ENCODE measurements around the gene CAB39. TPM values are rescaled to one million over a fixed set of nuclear protein-coding genes. Genes with fewer than 3 reads are reported as not detected.

Gene CAB39
- total and polyA plus RNA-seq, 10 donors = 24.4 to 120 (median 80.2) TPM

GRCh38 chr2:230732914-230733401, 20.3 kb downstream of the CAB39 start:
- 81 to 97% (median 92%) methylated on average over 4 of the region's 4 CpGs for WGBS, 5 donors
- Histone ChIP-seq H3K36me3 (peaks cover 0 to 12% (median 0%) of the 10 kb centered on the region in 6 donors), H3K4me3 (no peak overlapping the region), H3K9me3 (no peaks in the 10 kb centered on the region), H3K27ac (no peak overlapping the region), H3K27me3 (replicated peaks in 1 of 7) (no peaks in the 10 kb centered on the region), H3K4me1 (peaks cover 23 to 99% (median 65%) of the 10 kb centered on the region in 6 donors)
- no peak for DNase-seq
- TF ChIP-seq POLR2A (IDR thresholded peaks at IDR 0.05) = no peak
- no peak for TF ChIP-seq CTCF (IDR thresholded peaks at IDR 0.05 in 8 of 11, conservative IDR thresholded peaks at IDR 0.05 in 3 of 11)
- TF ChIP-seq POLR2AphosphoS5 (IDR thresholded peaks at IDR 0.05) = no peak
- intact Hi-C loops (cut with DNase I; ENCODE audit: low total_unique reads) = no loop called here

GRCh38 chr2:230734247-230735175, 21.9 kb downstream of the CAB39 start:
- Histone ChIP-seq H3K4me1 (peaks cover 23 to 100% (median 69%) of the 10 kb centered on the region in 6 donors), H3K4me3 (no peak overlapping the region), H3K9me3 (no peaks in the 10 kb centered on the region), H3K36me3 (peaks cover 0 to 4% (median 0%) of the 10 kb centered on the region in 6 donors), H3K27ac (no peak overlapping the region), H3K27me3 (replicated peaks in 1 of 7) (no peaks in the 10 kb centered on the region)
- 84 to 94% (median 91%) methylated on average over 11 of the region's 11 CpGs for WGBS, 5 donors
- TF ChIP-seq POLR2AphosphoS5 (IDR thresholded peaks at IDR 0.05) (no peak), CTCF (IDR thresholded peaks at IDR 0.05 in 8 of 11, conservative IDR thresholded peaks at IDR 0.05 in 3 of 11) (no peak), POLR2A (IDR thresholded peaks at IDR 0.05) (no peak)
- no peak for DNase-seq
- intact Hi-C loops (cut with DNase I; ENCODE audit: low total_unique reads) = no loop called here

GRCh38 chr2:230735884-230736283, 23.2 kb downstream of the CAB39 start:
- H3K9me3 ChIP-seq = no peaks in the 10 kb centered on the region
- no peak overlapping the region for H3K4me3 ChIP-seq
- peaks cover 0 to 18% (median 7%) of the 10 kb centered on the region in 6 donors for H3K36me3 ChIP-seq
- H3K4me1 ChIP-seq = peaks cover 20 to 99% (median 67%) of the 10 kb centered on the region in 6 donors
- DNase-seq = no peak
- WGBS, 5 donors = 63 to 87% (median 80%) methylated on average over 2 of the region's 2 CpGs
- H3K27me3 ChIP-seq (replicated peaks in 1 of 7) = no peaks in the 10 kb centered on the region
- peak overlapping the region in 2 of 8 donors; percentile 15 to 51 for H3K27ac ChIP-seq
- TF ChIP-seq CTCF (IDR thresholded peaks at IDR 0.05 in 8 of 11, conservative IDR thresholded peaks at IDR 0.05 in 3 of 11) = no peak
- no peak for TF ChIP-seq POLR2A (IDR thresholded peaks at IDR 0.05)
- TF ChIP-seq POLR2AphosphoS5 (IDR thresholded peaks at IDR 0.05) = no peak
- intact Hi-C loops (cut with DNase I; ENCODE audit: low total_unique reads) = no loop called here

GRCh38 chr2:230737300-230737699, 24.7 kb downstream of the CAB39 start:
- no peaks in the 10 kb centered on the region for H3K9me3 ChIP-seq
- H3K36me3 ChIP-seq = peaks cover 0 to 32% (median 9%) of the 10 kb centered on the region in 6 donors
- no peaks in the 10 kb centered on the region for H3K27me3 ChIP-seq (replicated peaks in 1 of 7)
- TF ChIP-seq CTCF (IDR thresholded peaks at IDR 0.05 in 8 of 11, conservative IDR thresholded peaks at IDR 0.05 in 3 of 11) = no peak
- DNase-seq = no peak
- 68 to 77% (median 70%) methylated on average over 5 of the region's 5 CpGs for WGBS, 5 donors
- peak overlapping the region in 1 of 8 donors; percentile 51 for H3K27ac ChIP-seq
- intact Hi-C loops (cut with DNase I; ENCODE audit: low total_unique reads) = no loop called here
- H3K4me3 ChIP-seq = no peak overlapping the region
- H3K4me1 ChIP-seq = peaks cover 17 to 85% (median 63%) of the 10 kb centered on the region in 6 donors

Measured in spleen (tissue), 11 donors.